ENCODE data around the gene GPR139.

The GPR139 gene

DNA sequence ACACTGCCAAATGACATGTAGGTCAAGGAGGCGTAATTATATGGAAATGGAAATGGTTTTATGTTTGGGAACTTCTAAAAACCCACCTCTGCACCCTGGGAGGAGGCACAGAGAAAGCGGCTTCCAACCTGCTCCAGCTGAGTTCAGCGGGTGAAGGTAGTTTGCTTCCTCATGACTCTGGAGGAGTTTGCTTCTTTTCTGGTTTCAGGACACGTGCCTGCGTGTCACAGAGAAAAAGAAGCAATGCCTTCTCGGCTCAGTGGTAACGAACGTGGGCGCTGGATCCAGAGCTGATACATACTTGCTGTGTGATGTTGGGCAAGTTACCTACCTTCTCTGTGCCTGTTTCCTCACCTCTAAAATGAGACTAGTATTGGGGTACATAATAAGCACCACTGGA is 22.1 kb downstream of the GPR139 start:
- DNase-seq = no peak

DNA sequence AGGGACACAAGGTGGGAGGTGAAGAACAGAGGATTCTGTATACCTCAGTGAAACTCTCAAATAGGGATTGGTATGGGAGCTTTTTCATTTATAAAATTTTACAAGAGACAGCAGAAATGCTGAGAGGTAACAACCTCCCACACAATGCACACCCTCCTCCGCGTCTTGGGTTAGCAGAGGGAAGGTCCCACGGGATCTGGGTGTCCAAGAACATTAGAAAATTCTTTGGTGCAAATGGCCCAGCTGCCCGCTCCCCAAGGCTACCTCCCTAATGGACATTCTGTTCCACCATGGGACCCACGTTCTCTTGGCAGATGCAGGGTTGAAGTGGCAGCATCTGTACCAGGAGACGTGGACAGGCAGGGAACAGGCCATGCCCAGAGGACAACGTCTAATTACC is 22.5 kb downstream of the GPR139 start:
- DNase-seq = no peak

- DNase-seq = no peak
These were observed 23.9 kb downstream of the GPR139 start for GRCh38 chr16:20049831-20050230.

GRCh38 chr16:20045886-20046285 is 27.8 kb downstream of the GPR139 start:
- DNase-seq = no peak

- no peak for DNase-seq
These were observed 30.8 kb downstream of the GPR139 start for GRCh38 chr16:20042848-20043247.

DNA sequence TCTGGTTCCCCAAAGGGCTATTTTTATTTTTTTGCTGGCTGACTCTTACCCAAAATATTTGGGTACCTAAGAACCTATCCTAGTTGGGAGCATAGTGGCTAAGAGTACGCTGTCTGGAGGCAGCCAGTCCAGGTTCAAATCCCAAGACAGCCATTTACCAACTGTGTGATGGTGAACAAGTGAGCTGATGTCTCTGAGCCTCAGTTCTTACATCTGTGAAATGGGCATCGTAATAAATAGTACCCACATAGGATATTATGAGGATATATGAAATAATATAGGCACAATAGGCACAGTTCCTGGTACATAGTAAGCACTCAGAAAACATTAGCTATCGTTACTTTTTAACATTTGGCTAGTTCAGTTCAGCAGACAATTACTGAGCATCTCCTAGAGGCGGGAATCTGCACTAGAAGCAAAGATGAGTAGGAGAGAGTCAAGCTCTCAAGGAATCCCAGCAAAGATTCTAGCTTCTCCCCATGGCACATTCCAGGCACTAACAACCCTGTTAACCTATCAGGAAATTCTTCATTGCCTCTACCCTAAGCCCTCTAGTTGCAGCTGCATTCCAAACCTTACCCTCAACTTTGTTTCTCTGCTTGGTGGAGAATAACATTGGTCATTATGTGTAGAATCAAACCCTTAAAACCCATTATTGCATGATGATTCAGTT is 31.6 kb downstream of the GPR139 start:
- no peak for DNase-seq

DNA sequence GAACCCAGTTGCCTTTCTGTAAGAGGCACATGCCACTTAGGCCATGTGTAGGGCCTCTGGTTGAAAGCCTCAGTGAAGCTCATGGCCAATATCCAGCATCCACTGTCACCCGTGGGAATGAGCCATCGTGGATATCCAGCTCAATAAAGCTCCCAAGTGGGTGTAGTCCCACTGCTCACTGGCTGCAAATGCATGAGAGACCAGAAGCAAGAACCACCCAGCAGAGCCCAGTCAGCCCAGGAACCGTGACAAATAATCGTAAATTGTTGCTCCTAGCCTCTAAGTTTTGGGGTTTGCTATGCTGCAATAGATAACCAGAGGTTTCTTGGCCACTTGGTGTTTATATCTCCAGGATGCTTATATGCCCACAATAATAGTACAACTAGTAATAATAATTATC is 33.7 kb downstream of the GPR139 start:
- DNase-seq = no peak

GRCh38 chr16:20029611-20030010 is 44.1 kb downstream of the GPR139 start:
- DNase-seq = no peak

GRCh38 chr16:20026361-20027072 is 47.2 kb downstream of the GPR139 start:
- no peak for DNase-seq

DNA sequence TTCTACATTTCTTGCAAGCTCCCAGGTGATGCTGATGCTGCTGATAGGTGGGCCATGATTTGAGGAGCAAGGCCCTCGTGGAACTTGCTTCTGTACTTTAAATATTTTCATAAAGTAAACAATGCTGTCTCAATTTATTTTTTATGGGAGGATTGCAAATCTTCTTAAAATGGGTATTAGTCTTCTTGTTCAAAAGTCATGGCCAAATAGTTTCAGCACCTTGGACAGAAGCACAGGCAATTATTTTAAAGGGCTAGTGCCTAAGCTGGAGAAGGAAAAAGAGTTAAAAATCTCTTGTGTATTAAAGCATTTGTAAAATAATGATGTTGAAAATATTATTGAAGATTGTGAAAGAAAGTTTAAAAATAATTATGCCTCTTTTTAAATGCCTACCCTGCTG is 50.5 kb downstream of the GPR139 start:
- no peak for DNase-seq

GRCh38 chr16:20020976-20021375 is 52.7 kb downstream of the GPR139 start:
- DNase-seq = no peak

- DNase-seq = no peak
These were observed 53.6 kb downstream of the GPR139 start for GRCh38 chr16:20020083-20020482.

DNA sequence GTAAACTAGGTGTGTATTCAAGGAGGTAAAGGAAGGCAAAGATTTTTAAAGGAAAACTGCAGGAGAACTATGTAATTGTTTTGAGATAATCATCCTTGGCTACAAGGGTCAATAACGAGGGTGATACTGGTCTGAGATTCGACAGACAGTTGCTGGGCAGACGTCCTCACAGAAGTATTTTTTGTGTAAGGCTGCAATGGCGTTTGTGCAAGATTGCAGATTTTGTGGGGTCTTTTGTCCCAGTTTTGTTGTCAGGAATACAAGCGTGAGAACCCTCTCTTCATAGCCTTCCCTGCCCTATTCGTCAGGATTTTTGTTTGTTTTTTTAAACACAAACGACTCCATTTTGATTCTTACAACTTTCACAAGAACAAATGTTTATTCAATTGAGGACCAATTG is 57.5 kb downstream of the GPR139 start:
- no peak for DNase-seq

GRCh38 chr16:20004931-20005330 is 68.8 kb downstream of the GPR139 start:
- DNase-seq = no peak

GRCh38 chr16:20002936-20003335 is 70.8 kb downstream of the GPR139 start:
- no peak for DNase-seq

DNA sequence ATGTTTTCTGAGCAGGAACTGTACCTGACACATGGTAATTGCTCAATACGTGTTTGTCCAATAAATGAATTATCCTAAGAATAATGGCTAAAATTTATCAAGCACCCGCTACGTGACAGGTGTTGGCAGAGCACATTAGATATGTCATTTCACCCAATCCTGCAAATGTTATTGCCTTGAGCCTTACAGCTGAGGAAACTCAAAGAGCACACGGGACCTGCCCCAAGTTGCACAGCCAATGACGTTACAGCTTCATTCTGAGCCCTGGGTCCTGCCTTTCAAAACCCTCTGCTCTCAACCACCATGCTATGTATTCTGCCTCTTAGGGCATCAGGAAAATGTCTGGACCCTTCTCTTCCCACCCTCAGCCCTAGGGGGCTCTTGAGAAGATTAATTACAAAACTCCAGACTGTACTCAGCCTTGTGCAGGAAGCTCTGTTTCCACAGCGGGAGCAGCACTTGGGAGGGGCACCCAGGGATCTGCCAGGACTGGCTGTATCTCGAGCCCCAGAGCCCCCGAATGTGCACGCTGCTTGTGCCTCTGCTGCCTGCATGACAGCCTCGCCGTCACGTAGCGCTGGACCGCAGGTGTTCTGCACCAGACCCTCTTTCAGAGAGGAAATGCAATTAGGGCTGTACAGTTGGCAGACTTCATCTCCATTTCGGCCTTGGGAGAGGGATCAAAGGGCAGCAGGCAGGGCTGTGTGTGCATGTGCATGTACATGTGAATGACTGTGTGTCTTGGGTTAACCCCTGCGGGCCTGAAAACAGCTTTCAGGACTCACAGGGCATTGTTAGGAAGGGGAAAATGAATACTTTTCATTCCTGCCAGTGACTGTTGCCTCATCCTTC is 71.6 kb downstream of the GPR139 start:
- DNase-seq = no peak

GRCh38 chr16:19997734-19998133 is 76.0 kb downstream of the GPR139 start:
- no peak for DNase-seq

DNA sequence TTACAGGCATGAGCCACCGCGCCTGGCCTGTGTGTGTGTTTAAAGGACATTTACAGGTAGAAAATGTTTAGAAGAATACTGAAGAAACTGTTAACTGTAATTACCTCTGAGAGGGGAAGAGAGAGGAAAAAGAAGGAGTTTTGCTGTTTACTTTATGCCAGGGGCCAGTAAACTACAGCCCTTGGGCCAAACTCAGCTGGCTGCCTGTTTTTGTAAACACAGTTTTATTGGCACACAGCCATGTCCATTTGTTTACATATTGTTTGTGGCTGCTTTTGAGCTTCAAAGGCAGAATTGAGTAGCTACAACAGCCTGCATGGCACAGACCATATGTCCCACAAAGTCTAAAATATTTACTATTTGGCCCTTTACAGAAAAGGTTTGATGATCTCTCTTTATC is 76.4 kb downstream of the GPR139 start:
- DNase-seq = no peak

DNA sequence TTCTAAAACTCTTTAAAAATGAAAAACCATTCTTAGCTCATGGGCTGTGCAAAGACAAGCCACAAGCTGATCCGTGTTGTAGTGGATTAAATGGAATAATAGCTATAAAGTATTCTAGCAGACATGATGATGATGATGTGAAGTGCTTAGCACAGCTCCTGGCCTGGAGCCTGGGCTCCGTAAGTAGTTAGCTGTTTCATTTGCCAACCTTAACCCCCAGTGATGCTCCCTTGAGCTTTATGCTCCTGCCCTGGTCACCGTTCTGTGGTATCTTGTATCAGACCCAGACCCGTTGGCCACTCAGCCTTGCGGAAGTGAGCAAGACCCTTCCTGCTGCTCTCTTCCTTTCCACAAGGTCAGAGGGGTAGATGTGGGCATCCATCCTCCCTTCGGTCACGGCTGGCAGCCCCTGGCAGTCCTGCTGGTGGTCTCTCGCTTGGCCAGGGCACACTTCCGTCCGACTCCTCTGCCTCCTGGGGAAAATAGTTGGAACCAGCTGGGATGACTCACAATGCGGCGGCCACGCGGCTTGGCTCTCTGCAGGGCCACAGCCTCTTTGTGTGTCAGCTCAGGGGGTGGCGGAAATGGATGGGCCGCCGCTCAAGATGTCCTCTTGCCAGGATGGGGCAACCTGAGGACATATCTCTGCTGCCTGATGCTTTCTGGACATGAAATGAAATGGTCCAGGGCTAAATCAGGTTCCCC is 79.1 kb downstream of the GPR139 start:
- DNase-seq = no peak

- DNase-seq = no peak
These were observed 82.1 kb downstream of the GPR139 start for GRCh38 chr16:19991614-19992013.

DNA sequence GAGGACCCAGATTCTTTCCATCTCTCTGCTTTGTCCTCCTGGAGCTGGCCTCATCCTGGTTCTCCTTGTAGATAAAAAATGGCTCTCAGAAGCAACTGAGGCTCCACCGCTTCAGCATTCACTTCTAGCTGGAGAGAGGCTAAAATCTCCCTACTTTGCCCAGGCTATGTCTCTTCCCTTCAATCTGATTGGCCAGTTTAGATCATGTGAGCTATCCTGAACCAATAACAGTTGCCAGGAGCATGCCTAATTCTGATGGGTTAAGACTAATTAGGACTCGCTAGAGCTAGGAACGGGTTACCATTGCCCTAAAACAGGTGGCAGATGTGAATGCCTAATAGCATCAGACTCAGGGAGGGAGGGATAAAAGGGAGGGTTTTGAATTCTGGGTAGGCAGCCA is 89.6 kb downstream of the GPR139 start:
- DNase-seq = no peak
